Measurements from ENCODE around the gene LMX1A. TPM values are rescaled to one million over a fixed set of nuclear protein-coding genes. Genes with fewer than 3 reads are reported as not detected.
A peak's percentile ranks its signal among the peaks of the same experiment; 100 is the strongest.

LMX1A gene
- not detected in 2 replicates for total RNA-seq (2014; rRNA removed; shearing (Covaris generic))

DNA sequence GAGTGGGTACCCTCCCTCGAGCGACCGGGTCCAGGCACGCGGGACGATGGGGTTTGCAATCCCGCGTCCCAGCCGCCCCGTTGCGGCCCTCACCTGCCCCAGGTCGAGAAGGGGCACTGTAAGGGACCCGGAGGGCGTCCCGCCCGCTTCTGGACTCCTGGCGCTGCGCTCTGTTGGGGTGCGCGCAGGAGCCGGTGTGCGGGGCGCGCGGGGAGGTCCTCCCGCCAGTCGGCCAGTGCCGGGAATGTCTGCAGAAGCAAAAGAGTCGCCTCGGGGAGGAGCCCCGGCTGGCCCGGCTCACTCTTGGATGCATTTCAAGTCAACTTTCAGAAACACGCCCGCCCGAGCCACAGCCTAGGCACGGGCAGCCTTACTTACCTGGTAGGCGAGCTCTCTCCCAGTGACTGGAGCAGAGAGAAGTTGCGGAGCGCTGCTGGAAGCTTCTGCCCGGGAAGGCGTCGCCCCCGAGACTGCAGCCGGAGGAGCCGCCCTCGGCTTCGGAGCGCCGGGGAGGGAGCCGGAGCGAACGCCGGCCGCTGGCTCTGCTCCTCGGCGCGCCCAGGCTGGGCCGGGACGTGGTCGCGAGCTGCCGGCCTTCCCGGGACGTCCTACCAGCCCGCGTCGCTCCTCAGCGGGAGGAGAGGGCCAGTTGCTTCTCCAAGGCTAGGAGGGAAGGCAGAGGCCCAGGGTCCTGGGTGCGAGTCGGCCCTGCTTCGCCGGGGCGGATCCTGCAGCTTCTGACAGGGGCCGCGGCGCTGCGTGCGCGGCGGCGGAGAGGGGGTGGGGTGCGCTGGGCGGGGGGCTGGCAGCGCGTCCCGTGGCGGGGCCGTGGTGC is at the start of gene LMX1A:
LMX1A (minus strand) TSS at position 739 of the 835 bp plus-strand sequence. CDS start 1,156 bp downstream, outside the sequence.
- no peak for DNase-seq (ENCODE audit: low spot score)

DNA sequence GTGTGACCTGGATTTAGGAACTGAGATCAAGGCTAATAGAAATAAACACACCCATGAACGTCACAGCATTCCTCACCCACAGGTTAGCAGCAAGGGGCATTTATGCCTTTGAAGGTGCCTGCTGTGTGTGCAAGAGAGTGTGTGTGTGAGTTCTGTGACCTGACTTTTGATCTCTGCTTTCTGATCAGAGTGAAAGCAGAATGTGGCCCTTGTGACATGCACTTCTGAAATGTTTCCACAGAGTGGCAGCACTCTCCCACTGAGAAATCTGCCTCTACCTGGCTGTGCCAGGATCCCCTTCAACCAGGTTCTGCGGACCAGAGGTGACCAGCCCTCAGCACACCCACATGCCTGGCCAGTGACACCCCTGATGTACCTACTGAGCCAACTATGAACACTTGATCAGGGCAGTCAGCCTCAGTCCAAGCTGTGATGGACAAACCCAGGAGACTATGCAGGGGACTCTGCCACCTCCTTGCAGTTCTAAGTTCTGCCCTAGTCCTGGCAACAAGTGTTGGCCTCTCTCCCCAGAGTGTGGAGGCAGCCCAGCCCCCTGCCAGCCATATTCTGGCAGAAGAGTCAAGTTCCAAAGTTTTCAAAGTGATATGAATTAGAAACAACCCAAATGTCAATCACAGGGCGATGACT is 47.4 kb upstream of the LMX1A start:
- DNase-seq (ENCODE audit: low spot score), result peak; percentile 31

DNA sequence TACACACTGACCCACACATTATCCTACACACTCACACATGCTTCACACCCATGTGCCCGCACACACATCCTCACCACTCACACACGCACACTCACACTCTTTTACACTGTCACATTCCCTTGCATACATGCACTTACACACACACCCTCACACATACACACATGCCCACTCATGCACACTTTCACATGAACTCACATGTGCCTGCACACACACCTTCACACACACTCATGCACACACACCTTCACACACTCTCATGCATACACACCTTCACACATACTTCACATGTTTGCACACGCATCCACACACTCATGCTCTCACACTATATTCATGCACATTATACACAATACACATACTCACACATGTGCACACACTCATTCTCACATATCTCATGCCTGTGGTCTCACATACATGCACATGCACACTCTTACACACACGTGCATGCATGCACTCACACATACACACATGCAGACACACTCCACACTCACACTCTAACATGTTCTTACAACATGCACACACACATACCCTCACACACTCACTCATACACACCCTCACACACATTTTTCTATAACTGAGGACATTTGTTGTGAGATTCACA is 46.1 kb upstream of the LMX1A start:
- DNase-seq (ENCODE audit: low spot score), result no peak

DNA sequence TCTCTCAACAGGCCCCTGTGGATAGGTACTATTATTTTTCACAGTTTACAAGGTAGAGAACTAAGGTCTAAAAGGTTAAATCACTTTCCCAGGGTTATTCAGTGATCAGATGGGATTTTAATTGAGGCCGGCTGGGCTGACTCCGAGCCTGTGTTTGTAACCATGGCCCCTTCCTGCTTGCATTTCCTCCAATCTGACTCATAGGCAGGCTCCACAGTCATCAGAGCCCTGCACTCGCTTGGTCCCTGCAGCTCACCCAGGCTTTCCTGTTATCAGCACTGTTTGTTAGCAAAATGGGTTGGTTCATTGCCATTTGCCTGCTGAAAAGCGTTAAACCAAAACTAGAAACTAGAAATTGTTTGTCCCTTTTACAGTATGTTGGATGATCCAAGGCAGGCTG is 41.4 kb upstream of the LMX1A start:
- peak; percentile 48 for DNase-seq (ENCODE audit: low spot score)

DNA sequence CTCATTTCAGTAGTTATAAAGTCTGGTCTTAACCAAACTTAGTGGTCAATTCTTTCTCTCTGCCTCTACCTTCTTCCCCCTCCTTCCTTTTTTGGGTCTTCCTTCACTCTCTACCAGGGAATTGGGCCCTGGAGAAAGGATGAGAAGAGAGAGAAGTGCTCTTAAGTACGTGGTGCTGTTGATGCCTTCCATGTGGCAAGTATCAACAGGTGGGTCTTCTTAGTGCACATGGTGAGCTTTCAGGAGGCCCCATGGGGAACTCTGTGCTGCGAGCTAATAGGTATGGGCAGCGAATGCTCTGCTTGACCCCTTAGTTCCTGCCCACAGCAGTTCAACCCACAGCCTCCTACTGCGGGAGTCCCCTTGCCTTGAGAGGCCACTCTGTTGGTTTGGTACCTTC is 39.4 kb upstream of the LMX1A start:
- DNase-seq (ENCODE audit: low spot score), result no peak

DNA sequence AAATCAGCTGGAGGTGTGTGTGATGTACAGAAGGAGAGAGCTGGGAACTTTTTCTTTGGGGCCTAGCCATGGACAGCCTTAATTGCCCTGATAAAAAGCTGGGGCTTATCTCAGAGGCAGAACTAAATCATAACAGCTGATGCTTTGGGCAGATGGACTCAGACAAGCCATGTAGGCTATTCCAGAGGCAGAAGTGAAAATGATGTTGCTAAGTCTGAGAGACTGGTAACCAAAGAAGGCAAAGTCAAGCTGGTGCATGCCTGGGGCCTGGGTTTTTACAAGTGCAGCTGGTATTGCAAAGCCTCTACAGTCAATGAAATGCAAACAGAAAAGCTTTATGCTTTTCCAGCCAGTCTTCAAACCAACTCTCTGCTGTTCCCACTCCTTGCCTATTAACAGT is 39.0 kb upstream of the LMX1A start:
- no peak for DNase-seq (ENCODE audit: low spot score)

DNA sequence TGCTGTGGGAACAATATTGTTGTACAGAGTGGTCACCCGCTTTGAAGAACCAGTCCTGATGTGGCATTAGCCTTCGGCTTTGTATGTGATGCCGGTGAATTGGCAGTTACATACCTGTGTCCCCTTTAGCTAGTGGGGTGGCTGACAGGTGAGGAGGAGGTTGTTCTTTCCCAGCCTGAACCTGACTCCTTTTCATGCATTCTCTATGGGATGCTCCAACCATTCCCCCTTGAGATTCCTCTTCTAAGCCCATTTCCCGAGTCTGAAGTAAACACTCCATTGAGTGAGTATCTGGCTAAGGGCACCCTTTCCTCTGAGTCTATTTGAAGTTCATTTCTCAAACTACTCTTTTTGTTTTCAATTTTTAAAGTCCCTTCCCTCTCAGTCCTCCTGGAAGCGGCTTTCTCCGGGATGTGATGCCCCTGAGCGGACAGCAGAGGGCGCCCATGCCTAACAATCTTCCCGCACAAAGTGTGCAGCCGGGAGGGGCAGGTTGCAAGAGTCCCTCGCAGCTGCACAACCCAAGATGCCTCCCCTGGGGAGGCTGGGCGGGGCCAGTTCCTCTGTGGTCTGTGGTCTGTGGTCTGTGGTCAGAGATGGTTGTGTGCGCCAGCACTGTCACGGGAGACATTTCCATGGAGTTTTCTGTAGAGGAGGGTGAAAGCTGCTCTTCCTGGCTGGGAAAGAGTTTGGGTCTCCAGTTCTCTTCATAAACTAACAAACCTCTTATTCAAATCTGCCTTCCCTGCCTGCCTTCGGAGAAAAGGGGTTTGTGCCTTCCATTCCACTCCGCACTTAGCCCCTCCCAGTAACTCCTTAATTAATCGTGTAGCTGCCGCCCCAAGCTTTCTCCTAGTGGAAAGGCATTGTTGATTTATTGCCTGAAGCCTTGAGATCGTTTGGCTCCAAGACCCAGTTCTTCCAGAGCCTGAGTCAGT is 36.4 kb upstream of the LMX1A start:
- DNase-seq (ENCODE audit: low spot score), result peak; percentile 95

DNA sequence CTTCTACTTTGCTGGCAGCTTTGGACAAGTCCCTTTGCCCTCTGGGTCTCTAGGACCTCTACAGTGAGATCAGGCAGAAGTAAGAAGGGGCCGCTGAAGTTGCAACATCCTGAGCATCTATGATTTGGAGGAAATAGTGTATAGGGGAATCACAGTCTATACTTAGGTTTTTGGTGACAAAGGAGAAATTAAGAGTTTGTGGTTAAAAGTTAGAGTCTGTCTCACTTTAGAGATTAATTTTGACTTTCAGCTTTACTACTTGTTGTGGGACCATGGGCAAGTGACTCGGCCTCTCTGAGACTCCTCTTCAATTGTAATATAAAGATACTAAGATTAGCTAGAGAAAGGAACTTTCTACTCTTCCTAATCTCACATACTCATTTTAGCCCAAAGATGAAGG is 33.1 kb upstream of the LMX1A start:
- no peak for DNase-seq (ENCODE audit: low spot score)

DNA sequence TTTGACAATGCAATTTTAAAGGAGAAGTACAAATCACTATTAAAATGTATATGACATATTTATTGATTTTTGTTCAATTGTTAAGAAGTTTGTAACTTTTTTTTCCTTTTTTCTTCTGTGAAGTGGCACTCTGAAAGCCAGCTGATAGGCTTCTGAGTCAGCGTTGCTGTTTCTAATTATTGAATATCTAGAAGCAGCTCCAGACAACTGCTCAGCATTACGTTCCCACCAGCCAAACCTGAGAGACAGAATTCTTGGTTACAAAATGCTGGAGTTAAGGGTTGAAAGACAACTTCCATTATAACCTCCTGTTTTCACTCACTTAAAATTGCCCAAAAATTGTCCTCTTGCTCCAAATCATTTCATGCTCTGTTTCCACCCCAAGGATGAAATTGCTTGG is 31.4 kb upstream of the LMX1A start:
- no peak for DNase-seq (ENCODE audit: low spot score)

DNA sequence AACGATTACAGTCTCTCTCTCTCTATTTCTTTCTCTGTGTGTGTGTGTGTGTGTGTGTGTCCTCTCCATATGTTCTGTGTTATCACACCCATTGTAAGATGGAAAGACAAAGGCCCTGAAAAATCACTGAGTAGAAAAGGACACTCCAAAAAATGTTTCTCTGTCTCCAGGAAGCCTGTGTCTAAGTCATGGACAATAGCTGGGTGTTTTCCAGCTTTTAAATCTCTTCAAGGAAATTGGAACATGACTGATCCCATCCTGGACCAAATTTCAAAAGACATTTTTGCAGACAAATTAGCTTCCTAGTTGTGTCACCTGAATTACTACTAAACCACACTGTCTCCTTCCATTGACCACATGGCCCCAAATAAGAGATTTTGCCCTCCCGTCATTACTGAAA is 31.0 kb upstream of the LMX1A start:
- DNase-seq (ENCODE audit: low spot score), result no peak

DNA sequence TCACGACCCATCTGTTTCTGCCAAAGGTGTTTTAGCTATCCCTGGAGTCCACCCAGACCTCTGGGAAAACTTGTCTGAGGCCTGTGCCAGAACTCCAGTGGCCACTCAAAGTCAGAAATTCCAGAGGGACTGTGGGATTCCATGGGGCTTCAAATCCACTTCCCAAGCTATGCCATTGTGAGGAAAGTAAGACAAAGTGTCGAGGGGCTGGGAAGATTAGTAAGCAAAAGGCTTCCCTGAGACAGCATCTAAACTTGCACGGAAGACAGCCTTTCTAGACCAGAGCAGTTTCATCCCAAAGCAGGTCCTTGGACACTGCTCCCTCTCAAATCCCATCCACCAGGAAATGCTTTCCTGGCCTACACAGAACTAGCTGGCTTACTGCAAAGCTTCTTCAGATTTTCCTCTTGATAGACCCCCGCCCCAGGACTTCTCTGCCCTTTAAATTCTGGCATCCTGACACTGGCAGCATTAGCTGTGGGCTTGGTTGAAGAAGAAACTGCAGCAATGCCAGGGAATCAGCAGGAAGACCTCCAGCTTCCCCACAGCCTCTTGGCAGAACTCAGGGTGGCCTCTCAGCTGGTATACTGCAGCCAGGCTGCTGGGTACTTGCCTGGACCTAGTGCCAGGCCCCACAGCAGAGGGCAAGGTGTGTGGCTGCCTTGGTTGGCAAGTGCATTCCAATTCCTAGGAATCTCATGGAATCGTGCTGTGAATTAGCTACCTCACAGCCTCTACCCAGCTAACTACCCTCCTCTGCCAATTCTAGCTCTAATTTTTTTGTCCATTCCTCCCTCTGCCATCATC is 27.3 kb upstream of the LMX1A start:
- DNase-seq (ENCODE audit: low spot score), result no peak

DNA sequence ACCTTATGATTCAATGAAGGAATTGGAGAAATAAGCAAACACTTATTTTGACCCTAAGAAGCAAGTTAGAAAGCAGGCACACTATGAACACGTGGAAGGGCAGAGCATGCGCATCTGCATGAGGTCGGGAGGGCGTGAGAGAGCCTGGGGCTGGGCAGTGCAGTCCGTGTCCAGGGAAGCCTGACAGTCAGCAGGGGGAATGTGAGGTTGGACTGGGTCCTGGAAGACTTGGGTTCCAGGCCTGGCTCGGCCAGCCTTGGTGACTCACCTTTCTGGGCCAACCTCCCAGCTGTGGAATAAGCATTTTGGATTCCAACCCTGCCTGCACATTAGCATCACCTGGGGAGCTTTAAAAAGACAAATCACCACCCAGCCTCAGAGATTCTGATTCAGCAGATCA is 26.6 kb upstream of the LMX1A start:
- peak; percentile 37 for DNase-seq (ENCODE audit: low spot score)

DNA sequence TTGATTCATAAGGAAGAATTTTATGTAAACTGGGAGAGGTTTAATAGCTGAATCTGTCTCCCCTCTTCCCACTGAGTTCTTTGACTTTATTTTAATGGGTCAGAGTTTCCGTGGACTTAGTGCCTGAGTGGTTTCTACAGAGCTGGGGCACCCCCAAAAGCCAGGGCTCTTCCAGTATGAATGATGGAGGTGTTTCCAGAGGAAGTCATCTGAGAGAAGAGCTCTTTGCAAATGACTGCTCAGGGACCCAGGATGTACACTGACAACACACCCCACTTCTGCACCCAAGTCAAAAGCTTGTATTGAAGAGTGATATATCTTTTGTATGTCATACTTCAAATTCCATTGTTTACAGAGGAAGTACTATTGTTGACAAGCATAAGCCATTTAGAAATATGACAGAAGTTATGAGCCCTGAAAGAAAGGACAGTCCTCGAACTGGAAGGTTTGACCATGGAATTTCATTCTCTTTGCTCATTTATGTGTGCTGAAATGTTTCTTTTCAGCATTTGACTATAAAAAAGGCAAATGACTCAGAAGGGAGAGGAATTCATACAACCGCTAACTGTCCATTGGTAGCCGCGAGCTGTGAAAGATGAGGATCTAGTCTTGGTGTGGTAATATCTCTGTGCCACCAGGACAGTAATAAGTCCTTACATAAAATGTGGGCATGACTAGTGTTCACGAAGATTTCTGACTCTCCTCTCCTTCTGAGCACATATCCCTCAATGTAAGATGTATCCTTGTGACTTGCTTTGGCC is 25.4 kb upstream of the LMX1A start:
- DNase-seq (ENCODE audit: low spot score), result peak; percentile 44

DNA sequence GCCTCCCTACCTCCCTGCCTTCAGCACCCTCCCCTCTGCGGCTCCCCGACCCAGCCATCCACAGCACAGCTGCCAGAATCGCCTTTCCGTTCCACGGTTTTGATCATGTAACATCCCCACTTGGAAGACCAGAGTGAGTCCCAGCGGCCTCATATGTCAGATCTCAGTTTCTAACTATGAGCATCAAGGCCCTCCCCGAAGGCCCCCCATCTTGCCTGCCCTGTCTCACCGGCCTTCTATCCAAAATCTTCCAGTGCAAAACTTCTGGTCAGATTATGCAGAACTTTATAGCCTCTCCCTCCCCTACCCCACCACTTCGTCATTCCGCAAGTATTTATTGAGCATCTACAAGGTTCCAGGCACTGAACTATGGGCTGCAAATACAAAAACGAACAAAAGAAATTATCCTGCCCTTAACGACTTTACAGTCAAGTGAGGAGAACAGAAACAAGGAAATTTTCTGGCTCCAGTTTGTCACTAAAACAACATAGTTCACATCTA is 20.3 kb upstream of the LMX1A start:
- no peak for DNase-seq (ENCODE audit: low spot score)

DNA sequence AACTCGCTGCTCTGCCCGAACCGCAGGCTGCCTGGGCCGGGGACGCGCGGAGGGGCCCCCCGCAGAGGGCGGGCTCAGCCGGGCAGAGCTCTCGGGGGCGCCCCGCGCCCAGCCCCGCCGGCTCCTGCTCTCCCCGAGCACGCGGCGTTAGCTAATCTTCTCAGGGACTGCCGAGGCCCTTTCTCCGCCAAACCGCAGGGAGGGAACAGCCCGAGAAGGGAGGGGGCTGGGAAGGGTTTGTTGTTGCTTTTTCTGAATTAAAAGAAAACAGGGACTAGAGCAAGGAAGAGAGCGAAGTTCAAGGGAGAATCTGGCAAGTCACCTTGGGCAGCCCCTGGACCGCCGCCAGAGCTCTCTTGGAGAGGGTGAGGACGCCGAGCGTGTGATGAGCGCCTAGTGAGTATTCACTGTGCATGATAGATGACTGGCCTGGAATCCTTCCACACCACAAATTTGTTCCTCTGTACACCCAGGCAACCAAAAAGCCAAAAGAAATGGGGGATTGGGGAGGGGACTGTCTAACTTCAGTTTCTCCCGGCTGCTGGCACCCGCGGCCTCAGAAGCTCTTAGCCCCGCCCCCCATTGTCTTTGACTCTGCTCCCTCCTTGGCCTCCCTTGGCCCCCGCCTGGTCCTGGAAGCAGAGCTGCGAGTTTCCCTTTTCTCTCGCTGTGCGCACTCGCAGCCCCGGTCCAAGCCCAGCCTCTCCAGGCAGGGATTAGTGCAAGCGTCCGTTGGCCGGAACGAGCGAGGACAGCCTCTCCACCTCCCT is 19.7 kb upstream of the LMX1A start:
- DNase-seq (ENCODE audit: low spot score), result peak; percentile 66

DNA sequence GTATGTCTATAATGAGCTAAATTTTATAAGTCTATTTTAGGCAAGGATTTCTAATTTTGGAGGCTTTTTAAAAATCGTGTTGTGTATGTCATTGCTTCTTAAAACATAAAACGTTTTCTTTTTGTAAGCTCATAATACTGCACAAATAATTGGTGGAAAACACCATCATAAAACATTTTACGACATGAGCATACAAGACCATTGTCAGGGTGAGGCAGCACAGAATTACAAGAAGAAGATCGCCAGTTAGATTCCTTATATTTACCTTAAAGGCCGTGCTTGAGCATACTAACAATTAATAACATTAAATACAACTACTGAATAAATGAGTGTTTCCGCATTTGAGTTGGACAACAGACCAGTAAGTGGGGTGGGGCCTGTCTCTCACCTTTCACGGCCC is 19.1 kb upstream of the LMX1A start:
- DNase-seq (ENCODE audit: low spot score), result no peak

DNA sequence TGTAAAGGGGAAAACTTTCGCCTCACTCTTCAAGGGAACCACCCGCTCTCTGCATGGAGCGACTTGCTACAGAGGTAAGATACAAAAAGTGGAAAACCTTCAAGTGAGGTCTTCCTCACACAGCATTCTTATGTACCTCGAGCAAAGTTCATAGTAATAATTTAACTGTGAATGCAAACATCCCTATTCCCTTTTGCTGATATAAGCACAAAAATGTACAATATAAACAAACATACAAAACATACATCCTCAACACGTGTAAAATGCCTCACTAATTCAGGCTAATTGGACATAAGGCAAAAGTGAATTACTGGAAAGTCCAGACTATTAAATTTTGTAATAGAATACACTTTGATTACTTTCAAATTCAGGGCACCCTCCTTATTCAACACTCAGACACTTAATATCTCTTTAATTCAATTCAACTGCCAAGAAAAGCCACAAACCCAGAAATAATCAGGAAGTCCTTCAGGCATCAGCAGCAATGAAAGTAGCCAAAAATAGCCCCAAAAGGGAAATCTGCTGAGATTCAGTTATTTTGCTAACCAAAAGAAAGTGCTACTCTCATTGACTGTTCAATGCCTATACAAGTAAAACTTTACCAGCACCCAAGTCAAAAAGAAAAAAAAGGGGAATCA is 15.2 kb upstream of the LMX1A start:
- DNase-seq (ENCODE audit: low spot score), result no peak

DNA sequence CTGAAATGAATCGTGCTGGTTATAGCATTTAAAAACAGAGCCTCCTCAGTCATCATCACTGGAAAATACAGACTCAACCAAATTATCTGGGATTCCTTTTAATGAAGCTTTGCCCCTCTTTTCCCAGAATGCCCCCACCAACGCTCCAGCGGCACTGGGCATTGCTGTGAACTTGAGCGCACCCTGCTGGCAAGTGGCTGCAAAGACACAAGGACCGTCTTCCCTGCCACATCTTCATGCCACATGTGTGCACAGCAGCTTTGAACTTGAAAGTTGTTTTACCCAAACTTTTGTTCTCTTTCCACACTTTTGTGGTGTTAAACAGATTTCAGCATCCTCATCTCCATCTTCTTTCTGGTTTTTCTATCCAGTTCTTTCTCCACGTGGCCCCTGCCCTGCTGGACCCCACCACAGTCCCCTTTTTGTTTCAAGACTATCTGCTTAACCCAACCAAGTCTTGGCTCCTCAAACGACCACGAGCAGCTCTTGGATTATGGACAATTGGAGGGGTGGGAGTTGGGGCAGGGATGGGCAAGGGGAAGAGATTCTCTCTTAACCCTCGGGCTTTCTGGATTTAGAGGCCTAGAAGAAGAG is 12.8 kb upstream of the LMX1A start:
- DNase-seq (ENCODE audit: low spot score), result peak; percentile 28

Data from A172 (cell line).